ENCODE data around the gene CHCT1.

- no peak for TF ChIP-seq ZNF274 (IDR thresholded peaks at IDR 0.05; ENCODE audit: low read depth, low read length)
- no peak for TF ChIP-seq SUZ12 (IDR thresholded peaks at IDR 0.05; ENCODE audit: extremely low read depth, insufficient read depth, insufficient read length)
These were observed 26.7 kb upstream of the CHCT1 start for GRCh38 chr17:60395508-60396065.

Data from NT2/D1 (cell line).